ENCODE results near the gene B4GALNT3.
"Not testable (repeated sequence)": the region's sequence is repeated elsewhere in the genome, so short reads cannot be mapped to it uniquely, and the experiment has no call there.

B4GALNT3 gene
- 2.1 to 37.8 (median 6.8) reads per million in 9 experiments for total RNA-seq

- DNase-seq, result peak; percentile 22 to 34 (median 30)
- H3K27ac Mint-ChIP-seq, result peak within 1 kb of the TSS; percentile 59 to 86
- H3K9me3 Mint-ChIP-seq, result no peaks in the 10 kb centered on the region
These were observed at the start of gene B4GALNT3 for GRCh38 chr12:459430-460258. Gene B4GALNT3, plus strand, starts transcription at chr12:459939. Its CDS starts 438 bp downstream, at chr12:460377.

DNA sequence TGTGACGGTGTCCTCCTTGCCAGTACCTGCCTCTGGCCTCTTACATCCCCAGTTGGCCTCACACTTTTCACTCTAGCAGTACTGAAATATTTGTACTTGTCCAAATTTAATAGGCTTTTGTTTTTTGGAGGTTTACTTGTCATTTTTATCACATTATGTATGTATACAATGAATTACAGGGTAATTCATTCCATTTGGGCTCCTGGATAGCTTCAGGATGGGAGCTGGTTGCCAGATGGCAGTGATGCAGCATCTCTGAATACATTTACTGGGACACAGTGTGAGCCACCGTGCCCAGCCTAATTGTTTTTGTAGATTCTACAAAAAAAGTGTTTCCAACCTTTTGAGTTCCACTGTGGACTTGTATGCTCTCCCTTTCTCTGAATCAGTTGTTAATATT lies 44.9 kb upstream of the B4GALNT3 start:
- H3K9me3 Mint-ChIP-seq, result no peaks in the 10 kb centered on the region
- H3K36me3 Mint-ChIP-seq (ENCODE audit: insufficient read depth), result peaks cover 41% of the 10 kb centered on the region
- H3K27ac Mint-ChIP-seq, result no peak overlapping the region

More at GRCh38 chr12:459430-460258, at the start of gene B4GALNT3:
- H3K27me3 Mint-ChIP-seq, result peaks cover 0 to 8% of the 10 kb centered on the region in 2 donors
- H3K36me3 Mint-ChIP-seq (ENCODE audit: insufficient read depth), result no peaks in the 10 kb centered on the region
- ATAC-seq (replicated peaks), result peak; percentile 59
- H3K4me3 Mint-ChIP-seq, result peak within 1 kb of the TSS; percentile 86 to 93
- H3K4me1 Mint-ChIP-seq (ENCODE audit: low read depth in 2 of 2), result peaks cover 21 to 35% of the 10 kb centered on the region in 2 donors

DNA sequence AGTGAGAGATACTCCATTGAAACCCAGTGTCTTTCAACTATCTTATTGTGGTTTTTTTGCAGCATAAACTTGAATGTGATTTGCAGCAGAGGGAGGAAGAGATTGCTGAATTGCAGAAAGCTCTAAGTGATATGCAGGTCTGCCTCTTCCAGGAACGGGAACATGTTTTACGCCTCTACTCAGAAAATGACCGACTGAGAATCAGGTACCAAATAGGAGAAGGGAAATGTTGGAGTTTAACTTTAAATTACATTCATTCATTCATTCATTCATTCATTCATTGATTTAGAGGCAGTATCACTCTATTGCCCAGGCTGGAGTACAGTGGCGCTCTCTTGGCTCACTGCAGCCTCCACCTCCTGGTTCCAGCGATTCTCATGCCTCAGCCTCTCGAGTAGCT lies 41.3 kb upstream of the B4GALNT3 start:
- H3K9me3 Mint-ChIP-seq, result no peaks in the 10 kb centered on the region
- H3K36me3 Mint-ChIP-seq (ENCODE audit: insufficient read depth), result peaks cover 36% of the 10 kb centered on the region
- H3K27ac Mint-ChIP-seq, result no peak overlapping the region
- H3K4me1 Mint-ChIP-seq (ENCODE audit: low read depth in 2 of 2), result no peaks in the 10 kb centered on the region
- no peaks in the 10 kb centered on the region for H3K27me3 Mint-ChIP-seq
- no peak for DNase-seq
- ATAC-seq (replicated peaks), result no peak
- no peak overlapping the region for H3K4me3 Mint-ChIP-seq

More for the DNA sequence above, 44.9 kb upstream of the B4GALNT3 start:
- H3K4me3 Mint-ChIP-seq, result no peak overlapping the region
- H3K27me3 Mint-ChIP-seq, result no peaks in the 10 kb centered on the region
- no peak for DNase-seq
- no peak for ATAC-seq (replicated peaks)
- no peaks in the 10 kb centered on the region for H3K4me1 Mint-ChIP-seq (ENCODE audit: low read depth in 2 of 2)

DNA sequence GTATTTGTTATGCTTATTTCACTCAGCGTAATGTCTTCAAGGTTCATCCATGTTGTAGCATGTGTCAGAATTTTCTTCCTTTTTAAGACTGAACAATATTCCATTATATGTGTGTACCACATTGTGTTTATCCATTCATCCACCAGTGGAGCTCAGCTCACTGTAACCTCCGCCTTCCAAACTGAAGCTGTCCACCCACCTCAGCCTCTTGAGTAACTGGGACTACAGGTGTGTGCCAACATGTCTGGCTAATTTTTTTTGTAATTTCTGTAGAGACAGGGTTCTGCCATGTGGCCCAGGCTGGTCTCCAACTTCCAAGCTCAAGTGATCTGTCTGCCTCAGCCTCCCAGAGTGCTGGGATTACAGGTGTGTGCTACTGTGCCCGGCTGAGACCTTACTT lies 37.2 kb upstream of the B4GALNT3 start:
- DNase-seq (no peak), ATAC-seq (replicated peaks) (no peak)
- Mint-ChIP-seq H3K36me3 (ENCODE audit: insufficient read depth) (peaks cover 25% of the 10 kb centered on the region), H3K4me3 (no peak overlapping the region), H3K4me1 (ENCODE audit: low read depth in 2 of 2) (no peaks in the 10 kb centered on the region), H3K9me3 (no peaks in the 10 kb centered on the region), H3K27me3 (no peaks in the 10 kb centered on the region), H3K27ac (no peak overlapping the region)

GRCh38 chr12:435737-436136 lies 24.0 kb upstream of the B4GALNT3 start:
- H3K36me3 Mint-ChIP-seq (ENCODE audit: insufficient read depth), result peaks cover 22% of the 10 kb centered on the region
- DNase-seq; ATAC-seq (replicated peaks); H3K27me3 Mint-ChIP-seq; H3K4me3 Mint-ChIP-seq; H3K27ac Mint-ChIP-seq; H3K9me3 Mint-ChIP-seq; H3K4me1 Mint-ChIP-seq (ENCODE audit: low read depth in 2 of 2): not testable (repeated sequence)

DNA sequence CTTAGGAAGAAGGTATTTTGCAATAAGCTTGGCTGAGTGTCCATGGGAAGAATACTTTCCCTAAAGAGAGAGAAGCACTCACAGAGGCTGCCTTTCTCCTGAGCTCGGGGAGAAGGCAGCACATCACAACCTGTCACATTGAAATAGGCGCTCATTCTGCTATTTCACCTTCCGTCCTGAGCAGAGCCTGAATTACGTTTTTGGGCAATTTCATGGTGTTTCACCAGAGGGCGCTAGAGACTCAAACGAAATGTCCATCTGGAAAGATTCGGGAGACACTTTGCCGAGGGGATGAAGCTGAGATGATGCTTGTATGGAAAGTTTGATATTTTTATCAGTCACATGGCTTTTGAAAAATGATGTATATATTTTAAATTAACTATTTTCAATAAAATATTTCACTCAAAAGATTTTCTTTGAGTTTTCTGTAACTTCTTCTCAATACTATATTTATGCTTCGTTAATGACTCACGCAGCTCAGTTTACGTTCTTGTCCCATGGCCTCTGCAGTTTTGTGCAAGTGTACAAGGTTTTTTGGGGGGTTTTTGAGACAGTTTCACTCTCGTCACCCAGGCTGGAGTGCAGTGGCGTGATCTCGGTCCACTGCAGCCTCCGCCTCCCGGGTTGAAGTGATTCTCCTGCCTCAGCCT lies 17.4 kb upstream of the B4GALNT3 start:
- H3K27me3 Mint-ChIP-seq, result no peaks in the 10 kb centered on the region
- no peaks in the 10 kb centered on the region for H3K9me3 Mint-ChIP-seq
- ATAC-seq (replicated peaks) (no peak), DNase-seq (peak; percentile 40 to 56 (median 50))
- no peak overlapping the region for H3K4me3 Mint-ChIP-seq
- H3K36me3 Mint-ChIP-seq (ENCODE audit: insufficient read depth), result peaks cover 5% of the 10 kb centered on the region
- H3K27ac Mint-ChIP-seq, result no peak overlapping the region
- peaks cover 0 to 3% of the 10 kb centered on the region in 2 donors for H3K4me1 Mint-ChIP-seq (ENCODE audit: low read depth in 2 of 2)

GRCh38 chr12:447141-447540 lies 12.6 kb upstream of the B4GALNT3 start:
- Mint-ChIP-seq H3K4me3 (no peak overlapping the region), H3K27me3 (no peaks in the 10 kb centered on the region), H3K27ac (no peak overlapping the region), H3K4me1 (ENCODE audit: low read depth in 2 of 2) (peaks cover 0 to under 1% of the 10 kb centered on the region in 2 donors), H3K9me3 (no peaks in the 10 kb centered on the region), H3K36me3 (ENCODE audit: insufficient read depth) (no peaks in the 10 kb centered on the region)
- no peak for DNase-seq
- no peak for ATAC-seq (replicated peaks)

DNA sequence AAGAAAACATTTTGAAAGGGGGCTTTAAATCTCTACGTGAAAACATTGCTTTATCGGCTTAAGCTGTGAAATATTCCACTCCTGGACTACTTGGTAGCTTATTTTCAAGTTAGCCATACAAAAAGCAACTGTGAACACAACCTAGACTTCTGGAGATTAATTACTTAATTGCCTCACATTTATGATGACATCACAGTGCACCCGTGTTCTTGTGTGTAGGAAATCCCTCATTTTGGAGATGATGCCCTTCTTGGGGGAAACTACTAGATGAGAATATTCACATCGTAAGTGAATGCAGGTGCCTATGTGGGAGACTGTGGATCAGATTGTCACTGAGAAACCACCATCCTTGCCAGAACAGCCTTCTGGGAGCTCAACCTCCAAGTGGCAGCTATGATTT lies 10.5 kb upstream of the B4GALNT3 start:
- no peak for DNase-seq
- Mint-ChIP-seq H3K27me3 (no peaks in the 10 kb centered on the region), H3K9me3 (no peaks in the 10 kb centered on the region), H3K4me3 (no peak overlapping the region), H3K27ac (no peak overlapping the region), H3K36me3 (ENCODE audit: insufficient read depth) (peaks cover 7% of the 10 kb centered on the region), H3K4me1 (ENCODE audit: low read depth in 2 of 2) (peaks cover 0 to 6% of the 10 kb centered on the region in 2 donors)
- no peak for ATAC-seq (replicated peaks)

- no peak overlapping the region for H3K27ac Mint-ChIP-seq
- H3K4me3 Mint-ChIP-seq, result no peak overlapping the region
- H3K9me3 Mint-ChIP-seq, result no peaks in the 10 kb centered on the region
- H3K4me1 Mint-ChIP-seq (ENCODE audit: low read depth in 2 of 2), result peaks cover 0 to 12% of the 10 kb centered on the region in 2 donors
- no peaks in the 10 kb centered on the region for H3K27me3 Mint-ChIP-seq
- H3K36me3 Mint-ChIP-seq (ENCODE audit: insufficient read depth), result peaks cover 8% of the 10 kb centered on the region
- no peak for DNase-seq
- no peak for ATAC-seq (replicated peaks)
These were observed 9.3 kb upstream of the B4GALNT3 start for GRCh38 chr12:450438-450837.

DNA sequence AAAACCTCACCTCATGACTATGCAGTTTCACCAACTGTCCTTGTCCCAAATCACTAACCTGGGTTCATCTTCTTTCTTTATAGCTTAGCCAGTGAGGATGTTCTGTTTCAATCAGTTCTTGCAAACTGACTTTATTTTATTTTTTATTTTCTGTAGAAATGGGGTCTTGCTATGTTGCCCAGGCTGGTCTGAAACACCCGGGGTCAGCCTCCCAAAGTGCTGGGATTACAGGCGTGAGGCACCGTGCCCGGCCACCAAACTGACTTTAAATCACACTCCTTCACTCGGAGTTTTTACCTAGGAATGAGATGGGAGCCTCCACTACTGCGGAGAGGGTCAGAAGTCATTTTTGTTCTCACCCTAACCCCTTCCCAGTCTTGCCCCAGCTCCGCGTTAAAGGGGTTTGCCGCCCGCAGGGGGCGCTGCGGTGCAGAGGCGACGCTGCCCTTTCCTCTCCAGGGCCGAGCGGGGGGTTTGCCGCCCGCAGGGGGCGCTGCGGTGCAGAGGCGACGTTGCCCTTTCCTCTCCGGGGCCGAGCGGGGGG lies 7.0 kb upstream of the B4GALNT3 start:
- Mint-ChIP-seq H3K27me3 (no peaks in the 10 kb centered on the region), H3K36me3 (ENCODE audit: insufficient read depth) (peaks cover 8% of the 10 kb centered on the region), H3K4me3 (no peak overlapping the region), H3K9me3 (no peaks in the 10 kb centered on the region), H3K27ac (no peak overlapping the region), H3K4me1 (ENCODE audit: low read depth in 2 of 2) (peaks cover 0 to 12% of the 10 kb centered on the region in 2 donors)
- DNase-seq (peak; percentile 74 to 77 (median 76)), ATAC-seq (replicated peaks) (peak; percentile 59)

- no peaks in the 10 kb centered on the region for H3K9me3 Mint-ChIP-seq
- no peak overlapping the region for H3K4me3 Mint-ChIP-seq
- H3K4me1 Mint-ChIP-seq (ENCODE audit: low read depth in 2 of 2), result peaks cover 4 to 17% of the 10 kb centered on the region in 2 donors
- H3K36me3 Mint-ChIP-seq (ENCODE audit: insufficient read depth), result peaks cover 8% of the 10 kb centered on the region
- peak; percentile 49 for ATAC-seq (replicated peaks)
- DNase-seq, result no peak
- no peaks in the 10 kb centered on the region for H3K27me3 Mint-ChIP-seq
- peak overlapping the region; percentile 20 to 89 for H3K27ac Mint-ChIP-seq
These were observed 4.9 kb upstream of the B4GALNT3 start for GRCh38 chr12:454833-455232.

DNA sequence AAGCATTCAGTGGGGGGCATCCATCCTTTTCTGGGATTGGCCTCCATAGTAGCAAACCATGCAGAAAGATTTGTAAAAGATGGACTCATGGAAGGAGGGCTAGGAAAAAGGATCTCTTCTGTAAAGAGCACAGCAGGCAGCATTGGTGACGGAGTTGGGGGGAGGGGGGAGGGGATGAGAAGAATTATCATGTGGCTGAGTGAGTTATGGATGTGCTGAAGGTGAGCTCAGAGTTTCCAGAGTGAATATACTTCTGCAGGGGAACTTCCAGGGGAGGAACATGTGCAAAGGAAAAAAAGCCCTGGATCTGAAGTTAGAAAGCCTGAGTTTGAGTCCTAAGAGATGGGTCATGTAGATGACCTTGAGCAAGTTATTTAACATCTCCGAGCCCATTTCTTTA lies 3.9 kb upstream of the B4GALNT3 start:
- peaks cover 4 to 18% of the 10 kb centered on the region in 2 donors for H3K4me1 Mint-ChIP-seq (ENCODE audit: low read depth in 2 of 2)
- peaks cover 8% of the 10 kb centered on the region for H3K36me3 Mint-ChIP-seq (ENCODE audit: insufficient read depth)
- H3K9me3 Mint-ChIP-seq, result no peaks in the 10 kb centered on the region
- DNase-seq (no peak), ATAC-seq (replicated peaks) (no peak)
- peak overlapping the region in 1 of 2 donors; percentile 89 for H3K27ac Mint-ChIP-seq
- no peak overlapping the region for H3K4me3 Mint-ChIP-seq
- H3K27me3 Mint-ChIP-seq, result peaks cover 0 to 2% of the 10 kb centered on the region in 2 donors

- Mint-ChIP-seq H3K27ac (no peak overlapping the region), H3K4me1 (ENCODE audit: low read depth in 2 of 2) (peaks cover 11 to 25% of the 10 kb centered on the region in 2 donors), H3K9me3 (no peaks in the 10 kb centered on the region)
These were observed 2.1 kb upstream of the B4GALNT3 start for GRCh38 chr12:457676-458075.

More at GRCh38 chr12:457676-458075, 2.1 kb upstream of the B4GALNT3 start:
- Mint-ChIP-seq H3K27me3 (peaks cover 0 to 8% of the 10 kb centered on the region in 2 donors), H3K36me3 (ENCODE audit: insufficient read depth) (peaks cover 8% of the 10 kb centered on the region), H3K4me3 (no peak overlapping the region)
- ATAC-seq (replicated peaks) (no peak), DNase-seq (no peak)
